ENCODE measurements around the gene RAB43.

GRCh38 chr3:129103296-129103695 lies 18.3 kb downstream of the RAB43 start:
- TF ChIP-seq CTCF (conservative IDR thresholded peaks at IDR 0.05; ENCODE audit: low read depth, low read length) (no peak), EZH2 (IDR thresholded peaks at IDR 0.05; ENCODE audit: borderline replicate concordance, low read depth, low read length, poor library complexity, severe bottlenecking) (no peak)
